ENCODE results near the gene CCSER1. TPM values are rescaled to one million over a fixed set of nuclear protein-coding genes. Genes with fewer than 3 reads are reported as not detected.

CCSER1 gene
- total and polyA plus RNA-seq, 2 donors (not counting 1 experiment from before 2014, with no cell fraction given), result under 0.01 TPM; not detected in 1

DNA sequence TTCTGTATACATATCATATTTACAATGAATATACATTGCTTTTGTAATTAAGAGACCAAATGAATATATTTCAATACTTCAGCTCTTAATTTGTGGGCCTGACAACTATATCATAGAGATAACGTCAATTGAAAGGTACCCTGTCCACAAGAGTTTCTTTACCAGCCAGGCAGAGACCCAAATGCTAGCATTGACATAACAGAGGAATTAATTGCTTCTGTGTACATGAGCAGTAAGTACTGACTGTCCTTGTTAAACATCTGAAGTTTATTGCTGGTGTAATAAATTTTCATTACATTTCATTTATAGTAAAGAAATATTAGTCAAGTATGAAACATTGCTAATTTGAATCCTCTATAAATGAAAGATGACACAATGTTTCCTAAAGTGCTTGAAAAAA, 910.8 kb downstream of the CCSER1 start:
- Histone ChIP-seq H3K9me3 (ENCODE audit: control insufficient read depth, insufficient read depth, low read depth, low read length) (no peaks in the 10 kb centered on the region), H3K4me1 (ENCODE audit: control insufficient read depth, extremely low read depth, insufficient read depth, low read length) (no peaks in the 10 kb centered on the region), H3K4me2 (ENCODE audit: extremely low read depth, insufficient read depth, low read length) (no peak overlapping the region), H3K36me3 (ENCODE audit: control insufficient read depth, insufficient read depth, low read length) (no peaks in the 10 kb centered on the region), H3K27ac (ENCODE audit: insufficient read depth, low read length) (no peak overlapping the region), H2AFZ (ENCODE audit: low read length) (no peak overlapping the region), H3K27me3 (ENCODE audit: control insufficient read depth, insufficient read depth, low read length) (no peaks in the 10 kb centered on the region), H3K9ac (ENCODE audit: insufficient read depth, low read length) (no peak overlapping the region), H3K4me3 (replicated peaks in 1 of 4; ENCODE audit: control extremely low read depth in 1 of 4, insufficient read depth in 1 of 4, low read depth in 3 of 4, low read length in 4 of 4) (no peak overlapping the region), H4K20me1 (ENCODE audit: control insufficient read depth, extremely low read depth, insufficient read depth, low read length) (no peaks in the 10 kb centered on the region), H3K79me2 (ENCODE audit: control insufficient read depth, insufficient read depth, low read length) (no peaks in the 10 kb centered on the region)
- TF ChIP-seq, protein P1, sequence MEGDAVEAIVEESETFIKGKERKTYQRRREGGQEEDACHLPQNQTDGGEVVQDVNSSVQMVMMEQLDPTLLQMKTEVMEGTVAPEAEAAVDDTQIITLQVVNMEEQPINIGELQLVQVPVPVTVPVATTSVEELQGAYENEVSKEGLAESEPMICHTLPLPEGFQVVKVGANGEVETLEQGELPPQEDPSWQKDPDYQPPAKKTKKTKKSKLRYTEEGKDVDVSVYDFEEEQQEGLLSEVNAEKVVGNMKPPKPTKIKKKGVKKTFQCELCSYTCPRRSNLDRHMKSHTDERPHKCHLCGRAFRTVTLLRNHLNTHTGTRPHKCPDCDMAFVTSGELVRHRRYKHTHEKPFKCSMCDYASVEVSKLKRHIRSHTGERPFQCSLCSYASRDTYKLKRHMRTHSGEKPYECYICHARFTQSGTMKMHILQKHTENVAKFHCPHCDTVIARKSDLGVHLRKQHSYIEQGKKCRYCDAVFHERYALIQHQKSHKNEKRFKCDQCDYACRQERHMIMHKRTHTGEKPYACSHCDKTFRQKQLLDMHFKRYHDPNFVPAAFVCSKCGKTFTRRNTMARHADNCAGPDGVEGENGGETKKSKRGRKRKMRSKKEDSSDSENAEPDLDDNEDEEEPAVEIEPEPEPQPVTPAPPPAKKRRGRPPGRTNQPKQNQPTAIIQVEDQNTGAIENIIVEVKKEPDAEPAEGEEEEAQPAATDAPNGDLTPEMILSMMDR (conservative IDR thresholded peaks at IDR 0.05 in 1 of 2, IDR thresholded peaks at IDR 0.05 in 1 of 2; ENCODE audit: low read depth in 1 of 2, low read length in 2 of 2), result no peak
- no peak for TF ChIP-seq EZH2 (IDR thresholded peaks at IDR 0.05; ENCODE audit: low read length, missing control alignments)
- no peak for DNase-seq (ENCODE audit: low read depth in 2 of 2)

DNA sequence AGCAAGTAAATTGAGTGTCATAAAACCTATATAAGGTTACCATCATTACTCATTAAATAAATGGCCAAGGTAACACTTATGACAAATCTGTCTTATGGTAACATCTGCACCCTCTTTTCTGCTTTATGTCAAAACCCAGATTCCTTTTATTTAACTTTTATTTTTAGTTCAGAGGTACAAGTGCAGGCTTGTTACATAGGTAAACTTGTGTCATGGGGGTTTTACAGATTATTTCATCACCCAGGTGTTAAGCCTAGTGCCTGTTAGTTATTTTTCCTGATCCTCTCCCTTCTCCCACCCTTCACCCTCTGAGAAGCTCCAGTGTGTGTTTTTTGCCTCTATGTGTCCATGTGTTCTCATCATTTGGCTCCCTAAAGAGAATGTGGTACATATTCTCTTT, 930.7 kb downstream of the CCSER1 start:
- Histone ChIP-seq H2AFZ (ENCODE audit: low read length) (no peak overlapping the region), H3K36me3 (ENCODE audit: control insufficient read depth, insufficient read depth, low read length) (no peaks in the 10 kb centered on the region), H3K27me3 (ENCODE audit: control insufficient read depth, insufficient read depth, low read length) (no peaks in the 10 kb centered on the region), H3K27ac (ENCODE audit: insufficient read depth, low read length) (no peak overlapping the region), H3K9me3 (ENCODE audit: control insufficient read depth, insufficient read depth, low read depth, low read length) (no peaks in the 10 kb centered on the region), H3K4me2 (ENCODE audit: extremely low read depth, insufficient read depth, low read length) (no peak overlapping the region), H4K20me1 (ENCODE audit: control insufficient read depth, extremely low read depth, insufficient read depth, low read length) (no peaks in the 10 kb centered on the region), H3K4me3 (replicated peaks in 1 of 4; ENCODE audit: control extremely low read depth in 1 of 4, insufficient read depth in 1 of 4, low read depth in 3 of 4, low read length in 4 of 4) (no peak overlapping the region), H3K4me1 (ENCODE audit: control insufficient read depth, extremely low read depth, insufficient read depth, low read length) (no peaks in the 10 kb centered on the region), H3K79me2 (ENCODE audit: control insufficient read depth, insufficient read depth, low read length) (no peaks in the 10 kb centered on the region), H3K9ac (ENCODE audit: insufficient read depth, low read length) (no peak overlapping the region)
- no peak for DNase-seq (ENCODE audit: low read depth in 2 of 2)
- TF ChIP-seq, protein P1 (conservative IDR thresholded peaks at IDR 0.05 in 1 of 2, IDR thresholded peaks at IDR 0.05 in 1 of 2; ENCODE audit: low read depth in 1 of 2, low read length in 2 of 2), result no peak

DNA sequence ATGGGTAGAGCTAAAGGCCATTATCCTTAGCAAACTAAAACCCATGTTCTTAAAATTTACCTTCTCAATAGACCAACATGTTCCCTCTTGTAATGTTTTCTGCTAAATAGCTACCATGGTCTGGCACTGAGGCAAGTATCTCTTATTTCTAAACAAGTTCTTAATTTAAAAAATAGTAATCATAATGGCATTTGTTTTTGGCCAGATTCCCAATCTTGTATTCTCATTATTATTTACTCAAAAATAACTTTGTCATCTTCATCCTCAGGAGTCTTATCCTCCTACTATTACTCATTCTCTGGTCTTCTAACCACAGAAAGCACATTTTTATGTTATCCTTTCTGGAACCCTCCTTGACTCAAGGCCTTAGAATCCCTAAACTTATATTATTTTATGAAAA, 931.2 kb downstream of the CCSER1 start:
- Histone ChIP-seq H3K4me2 (ENCODE audit: extremely low read depth, insufficient read depth, low read length) (no peak overlapping the region), H2AFZ (ENCODE audit: low read length) (no peak overlapping the region), H3K36me3 (ENCODE audit: control insufficient read depth, insufficient read depth, low read length) (no peaks in the 10 kb centered on the region), H3K9me3 (ENCODE audit: control insufficient read depth, insufficient read depth, low read depth, low read length) (no peaks in the 10 kb centered on the region), H3K79me2 (ENCODE audit: control insufficient read depth, insufficient read depth, low read length) (no peaks in the 10 kb centered on the region), H3K9ac (ENCODE audit: insufficient read depth, low read length) (no peak overlapping the region), H4K20me1 (ENCODE audit: control insufficient read depth, extremely low read depth, insufficient read depth, low read length) (no peaks in the 10 kb centered on the region), H3K4me1 (ENCODE audit: control insufficient read depth, extremely low read depth, insufficient read depth, low read length) (no peaks in the 10 kb centered on the region), H3K4me3 (replicated peaks in 1 of 4; ENCODE audit: control extremely low read depth in 1 of 4, insufficient read depth in 1 of 4, low read depth in 3 of 4, low read length in 4 of 4) (no peak overlapping the region), H3K27me3 (ENCODE audit: control insufficient read depth, insufficient read depth, low read length) (no peaks in the 10 kb centered on the region), H3K27ac (ENCODE audit: insufficient read depth, low read length) (no peak overlapping the region)
- DNase-seq (ENCODE audit: low read depth in 2 of 2), result peak; percentile 22 to 56
- TF ChIP-seq, protein P1 (conservative IDR thresholded peaks at IDR 0.05 in 1 of 2, IDR thresholded peaks at IDR 0.05 in 1 of 2; ENCODE audit: low read depth in 1 of 2, low read length in 2 of 2), result no peak
- no peak for TF ChIP-seq EZH2 (IDR thresholded peaks at IDR 0.05; ENCODE audit: low read length, missing control alignments)

All from fibroblast of lung (primary cell).